HepG2 (cell line): ENCODE results near the gene HCFC2. TPM values are rescaled to one million over a fixed set of nuclear protein-coding genes. Genes with fewer than 3 reads are reported as not detected.
A peak's percentile ranks its signal among the peaks of the same experiment; 100 is the strongest.

ENCODE experiments used
- CEBPG ChIP-seq: IDR thresholded peaks from 2 replicates; pipeline ENCODE4 v1.6.1; 2016
- SSRP1 ChIP-seq: IDR thresholded peaks from 2 replicates; pipeline ENCODE4 v1.6.1; 2016; ENCODE audit warnings: control low read depth
- ZBTB40 ChIP-seq, 2 experiments: fragments of 450-650 bp in 1 of 2; sonication (generic) in 1 of 2; formaldehyde crosslinking in 1 of 2; IDR thresholded peaks; 2 replicates each; pipeline versions ENCODE4 v1.6.1 to v1.8.0; 2016 to 2022; ENCODE audit warnings: antibody characterized with exemption in 1 of 2, mild to moderate bottlenecking in 1 of 2, missing genetic modification reagents in 1 of 2
- ZNF207 ChIP-seq: fragments of 450-650 bp; IDR thresholded peaks from 2 replicates; pipeline ENCODE4 v1.6.1; 2016; ENCODE audit warnings: antibody characterized with exemption, borderline replicate concordance
- ZNF230 ChIP-seq: sonication (generic); formaldehyde crosslinking; IDR thresholded peaks from 2 replicates; pipeline ENCODE4 v1.4.0; 2020; ENCODE audit warnings: mild to moderate bottlenecking, missing genetic modification reagents
- ZNF605 ChIP-seq: sonication (generic); formaldehyde crosslinking; IDR thresholded peaks from 2 replicates; pipeline ENCODE4 v1.8.0; 2022; ENCODE audit warnings: mild to moderate bottlenecking, missing genetic modification reagents
- ZNF772 ChIP-seq: sonication (generic); formaldehyde crosslinking; IDR thresholded peaks from 2 replicates; pipeline ENCODE4 v1.5.0; 2020; ENCODE audit warnings: mild to moderate bottlenecking, missing genetic modification reagents
- polyA plus RNA-seq, 8 experiments: library from polyadenylated mRNA; depleted of rRNA in 3 of 8; stranded (reverse) in 7 of 8; unstranded in 1 of 8; fragments of >200 nt; fragmentation: Illumina TruSeq in 4 of 8; extraction: Trizol in 4 of 8; gene quantifications; 2 replicates each; pipeline versions ENCODE4 v1.2.1 to v1.2.3, GENCODE V29; 2011 to 2016; ENCODE audit warnings: low read depth in 4 of 8, missing spikeins in 1 of 8, mixed read lengths in 1 of 8; ENCODE audit not compliant: insufficient read depth in 1 of 8
- total RNA-seq, 5 experiments: library from RNA; depleted of rRNA; stranded (reverse); fragments of >200 nt; fragmentation: Illumina TruSeq; extraction: Trizol; gene quantifications; 2 replicates each; pipeline ENCODE4 v1.2.3, GENCODE V29; 2016; ENCODE audit warnings: low read depth in 1 of 5
- TF ChIP-seq, protein P1 (sequence below): sonication (generic); formaldehyde crosslinking; IDR thresholded peaks from 2 replicates; pipeline ENCODE4 v1.4.0; 2020; ENCODE audit warnings: missing genetic modification reagents
- TF ChIP-seq, protein P2 (sequence below): sonication (generic); formaldehyde crosslinking; IDR thresholded peaks from 2 replicates; pipeline ENCODE4 v1.8.0; 2022; ENCODE audit warnings: missing genetic modification reagents, low read depth, mild to moderate bottlenecking, borderline replicate concordance
- TF ChIP-seq, protein P3 (sequence below): sonication (generic); formaldehyde crosslinking; IDR thresholded peaks from 2 replicates; pipeline ENCODE4 v1.9.0; 2021; ENCODE audit warnings: missing genetic modification reagents, borderline replicate concordance

The HCFC2 gene
- total and polyA plus RNA-seq, 2 of the 13 experiments (the other 11 are each of a cell fraction or from before 2014, with no cell fraction given), result 3.7 to 4.9 TPM

- no peak for TF ChIP-seq ZBTB40 (IDR thresholded peaks at IDR 0.05)
- TF ChIP-seq ZBTB40 (CRISPR knock-in tag; IDR thresholded peaks at IDR 0.05), result no peak
- TF ChIP-seq, protein P1, sequence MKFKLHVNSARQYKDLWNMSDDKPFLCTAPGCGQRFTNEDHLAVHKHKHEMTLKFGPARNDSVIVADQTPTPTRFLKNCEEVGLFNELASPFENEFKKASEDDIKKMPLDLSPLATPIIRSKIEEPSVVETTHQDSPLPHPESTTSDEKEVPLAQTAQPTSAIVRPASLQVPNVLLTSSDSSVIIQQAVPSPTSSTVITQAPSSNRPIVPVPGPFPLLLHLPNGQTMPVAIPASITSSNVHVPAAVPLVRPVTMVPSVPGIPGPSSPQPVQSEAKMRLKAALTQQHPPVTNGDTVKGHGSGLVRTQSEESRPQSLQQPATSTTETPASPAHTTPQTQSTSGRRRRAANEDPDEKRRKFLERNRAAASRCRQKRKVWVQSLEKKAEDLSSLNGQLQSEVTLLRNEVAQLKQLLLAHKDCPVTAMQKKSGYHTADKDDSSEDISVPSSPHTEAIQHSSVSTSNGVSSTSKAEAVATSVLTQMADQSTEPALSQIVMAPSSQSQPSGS (CRISPR knock-in tag), result peak; percentile 15; the same call in 1 of the 2 replicates
- no peak for TF ChIP-seq ZNF772 (CRISPR knock-in tag)
- peak; percentile 55; the same call in 1 of the 2 replicates for TF ChIP-seq ZNF230 (CRISPR knock-in tag)
- TF ChIP-seq ZNF605 (CRISPR knock-in tag), result 0 out of 2 replicates have a peak, but pooled peaks have one; percentile 6
- TF ChIP-seq SSRP1 (CRISPR knock-in tag), result no peak
- TF ChIP-seq, protein P2, sequence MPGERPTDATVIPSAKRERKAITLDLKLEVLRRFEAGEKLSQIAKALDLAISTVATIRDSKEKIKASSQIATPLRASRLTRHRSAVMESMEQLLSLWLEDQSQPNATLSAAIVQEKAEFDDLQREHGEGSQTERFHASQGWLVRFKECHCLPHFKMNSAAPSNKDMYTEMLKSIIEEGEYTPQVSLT (CRISPR knock-in tag), result no peak
- TF ChIP-seq ZNF207, result no peak
- TF ChIP-seq, protein P3, sequence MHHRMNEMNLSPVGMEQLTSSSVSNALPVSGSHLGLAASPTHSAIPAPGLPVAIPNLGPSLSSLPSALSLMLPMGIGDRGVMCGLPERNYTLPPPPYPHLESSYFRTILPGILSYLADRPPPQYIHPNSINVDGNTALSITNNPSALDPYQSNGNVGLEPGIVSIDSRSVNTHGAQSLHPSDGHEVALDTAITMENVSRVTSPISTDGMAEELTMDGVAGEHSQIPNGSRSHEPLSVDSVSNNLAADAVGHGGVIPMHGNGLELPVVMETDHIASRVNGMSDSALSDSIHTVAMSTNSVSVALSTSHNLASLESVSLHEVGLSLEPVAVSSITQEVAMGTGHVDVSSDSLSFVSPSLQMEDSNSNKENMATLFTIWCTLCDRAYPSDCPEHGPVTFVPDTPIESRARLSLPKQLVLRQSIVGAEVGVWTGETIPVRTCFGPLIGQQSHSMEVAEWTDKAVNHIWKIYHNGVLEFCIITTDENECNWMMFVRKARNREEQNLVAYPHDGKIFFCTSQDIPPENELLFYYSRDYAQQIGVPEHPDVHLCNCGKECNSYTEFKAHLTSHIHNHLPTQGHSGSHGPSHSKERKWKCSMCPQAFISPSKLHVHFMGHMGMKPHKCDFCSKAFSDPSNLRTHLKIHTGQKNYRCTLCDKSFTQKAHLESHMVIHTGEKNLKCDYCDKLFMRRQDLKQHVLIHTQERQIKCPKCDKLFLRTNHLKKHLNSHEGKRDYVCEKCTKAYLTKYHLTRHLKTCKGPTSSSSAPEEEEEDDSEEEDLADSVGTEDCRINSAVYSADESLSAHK (CRISPR knock-in tag), result no peak
- no peak for TF ChIP-seq CEBPG (CRISPR knock-in tag)
Observed at GRCh38 chr12:104064031-104064841, at the start of gene HCFC2 (continued).
